WERI-Rb-1 (cell line): ENCODE measurements around the gene HMCN2.

Experiments
- DNase-seq: peaks from one replicate; pipeline ENCODE4 v3.0.0-alpha.2; 2020
- H3K27ac ChIP-seq: fragments of 250-450 bp; sonication (Bioruptor Pico); 2 replicates; pipeline ENCODE4 v1.5.1; 2020; ENCODE audit warnings: mild to moderate bottlenecking, moderate library complexity
- H3K27me3 ChIP-seq: fragments of 250-450 bp; sonication (Bioruptor Pico); 2 replicates; pipeline ENCODE4 v1.5.1; 2021; ENCODE audit warnings: mild to moderate bottlenecking, low read depth, moderate library complexity; ENCODE audit not compliant: insufficient read depth, severe bottlenecking
- H3K36me3 ChIP-seq: fragments of 250-450 bp; sonication (Bioruptor Pico); 2 replicates; pipeline ENCODE4 v1.5.1; 2020; ENCODE audit warnings: mild to moderate bottlenecking, moderate library complexity
- H3K4me3 ChIP-seq: 2 replicates; pipeline ENCODE4 v1.5.1; 2011; ENCODE audit warnings: low read depth, mild to moderate bottlenecking, control low read depth, low read length
- H3K9me3 ChIP-seq: fragments of 250-450 bp; sonication (Bioruptor Pico); 2 replicates; pipeline ENCODE4 v1.5.1; 2021; ENCODE audit warnings: mild to moderate bottlenecking, moderate library complexity; ENCODE audit not compliant: severe bottlenecking
- CTCF ChIP-seq: IDR thresholded peaks from 2 replicates; pipeline ENCODE4 v1.5.1; 2011; ENCODE audit warnings: low read depth, mild to moderate bottlenecking, control low read depth, inconsistent platforms, low read length

The HMCN2 gene

GRCh38 chr9:130424595-130425454 is 159.3 kb downstream of the HMCN2 start:
- Histone ChIP-seq H3K36me3 (no peaks in the 10 kb centered on the region), H3K27ac (no peak overlapping the region), H3K27me3 (no peaks in the 10 kb centered on the region), H3K9me3 (no peaks in the 10 kb centered on the region), H3K4me3 (no peak overlapping the region)
- no peak for TF ChIP-seq CTCF
- DNase-seq = no peak

- H3K4me3 ChIP-seq = no peak overlapping the region
- TF ChIP-seq CTCF = no peak
- H3K36me3 ChIP-seq = no peaks in the 10 kb centered on the region
- H3K27me3 ChIP-seq = no peaks in the 10 kb centered on the region
- peaks cover 4% of the 10 kb centered on the region for H3K9me3 ChIP-seq
- no peak overlapping the region for H3K27ac ChIP-seq
- DNase-seq = no peak
Observed at GRCh38 chr9:130425741-130426466, 160.3 kb downstream of the HMCN2 start.

GRCh38 chr9:130426467-130426773 is 160.9 kb downstream of the HMCN2 start:
- DNase-seq = no peak
- Histone ChIP-seq H3K36me3 (no peaks in the 10 kb centered on the region), H3K27ac (no peak overlapping the region), H3K9me3 (peaks cover 4% of the 10 kb centered on the region), H3K27me3 (no peaks in the 10 kb centered on the region), H3K4me3 (no peak overlapping the region)
- no peak for TF ChIP-seq CTCF

GRCh38 chr9:130426883-130427282 is 161.3 kb downstream of the HMCN2 start:
- TF ChIP-seq CTCF = no peak
- no peak overlapping the region for H3K4me3 ChIP-seq
- H3K27me3 ChIP-seq = no peaks in the 10 kb centered on the region
- H3K9me3 ChIP-seq = peaks cover 4% of the 10 kb centered on the region
- no peak for DNase-seq
- no peak overlapping the region for H3K27ac ChIP-seq
- H3K36me3 ChIP-seq = no peaks in the 10 kb centered on the region

- no peaks in the 10 kb centered on the region for H3K36me3 ChIP-seq
- peaks cover 4% of the 10 kb centered on the region for H3K9me3 ChIP-seq
- DNase-seq = no peak
- H3K27me3 ChIP-seq = no peaks in the 10 kb centered on the region
- H3K27ac ChIP-seq = no peak overlapping the region
- no peak for TF ChIP-seq CTCF
- no peak overlapping the region for H3K4me3 ChIP-seq
Observed at GRCh38 chr9:130427326-130427725, 161.8 kb downstream of the HMCN2 start.
